Skeletal muscle satellite cell (primary cell): Measurements from ENCODE around the gene WWOX.

Source experiments
- H3K27me3 ChIP-seq: 2 replicates; pipeline ENCODE4 v1.7.0; 2013; ENCODE audit warnings: low read length; ENCODE audit not compliant: control insufficient read depth, insufficient read depth
- H3K36me3 ChIP-seq: 2 replicates; pipeline ENCODE4 v1.7.0; 2013; ENCODE audit warnings: mild to moderate bottlenecking, control low read depth, low read length; ENCODE audit not compliant: insufficient read depth
- H3K4me1 ChIP-seq: 2 replicates; pipeline ENCODE4 v1.7.0; 2013; ENCODE audit warnings: low read length; ENCODE audit not compliant: control insufficient read depth, insufficient read depth
- H3K4me2 ChIP-seq: 2 replicates; pipeline ENCODE4 v1.7.0; 2013; ENCODE audit warnings: mild to moderate bottlenecking, low read length
- H3K4me3 ChIP-seq: 2 replicates; pipeline ENCODE4 v1.7.0; 2013; ENCODE audit warnings: low read length
- H3K9ac ChIP-seq: 2 replicates; pipeline ENCODE4 v1.7.0; 2013; ENCODE audit warnings: mild to moderate bottlenecking, low read depth, low read length, moderate library complexity
- H3K9me3 ChIP-seq: replicated peaks from 2 replicates; pipeline ENCODE4 v1.7.0; 2013; ENCODE audit warnings: mild to moderate bottlenecking, control low read depth, low read length

Gene WWOX

DNA sequence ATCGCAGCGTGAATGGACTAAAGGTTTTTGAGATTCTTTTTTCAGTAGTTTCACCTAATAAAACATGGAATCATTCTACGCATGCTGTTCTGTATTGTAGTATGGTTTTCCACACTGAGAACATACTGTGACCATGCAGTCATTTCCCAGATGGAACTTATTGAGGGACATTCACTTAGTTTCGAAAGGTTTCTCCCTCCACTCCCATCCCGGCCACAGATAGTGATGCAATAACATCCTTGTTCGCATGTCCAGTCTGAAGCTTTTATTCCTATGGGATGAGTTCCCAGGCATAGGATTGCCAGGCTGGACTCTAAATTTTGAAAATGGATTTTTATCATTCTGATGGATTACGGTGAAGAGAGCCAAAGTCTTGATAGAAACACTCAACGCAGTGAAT is 420.4 kb downstream of the WWOX start:
- no peaks in the 10 kb centered on the region for H3K27me3 ChIP-seq
- H3K9me3 ChIP-seq: no peaks in the 10 kb centered on the region
- H3K36me3 ChIP-seq: no peaks in the 10 kb centered on the region

DNA sequence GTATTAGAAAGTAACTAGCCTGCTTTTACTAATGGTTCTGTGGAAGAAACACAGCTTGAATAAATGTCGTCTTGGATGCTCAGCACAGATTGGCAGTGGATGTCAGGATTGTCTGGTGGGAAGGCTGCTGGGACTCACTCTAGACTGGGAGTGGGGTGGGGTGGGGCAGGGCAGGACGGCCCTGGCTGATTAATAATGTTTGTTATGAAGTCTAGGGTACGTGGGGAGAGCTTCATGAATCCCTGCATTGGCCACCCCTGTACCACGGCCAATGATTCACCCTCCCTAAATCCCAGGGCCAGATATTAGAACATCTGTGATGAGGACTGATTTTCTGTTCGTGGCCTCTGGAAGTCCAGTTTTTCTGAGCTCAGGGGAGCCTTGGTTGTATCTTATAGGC is 421.0 kb downstream of the WWOX start:
- no peak overlapping the region for H3K4me3 ChIP-seq
- no peaks in the 10 kb centered on the region for H3K4me1 ChIP-seq
- no peak overlapping the region for H3K4me2 ChIP-seq
- no peak overlapping the region for H3K9ac ChIP-seq
- no peaks in the 10 kb centered on the region for H3K27me3 ChIP-seq
- no peaks in the 10 kb centered on the region for H3K9me3 ChIP-seq
- H3K36me3 ChIP-seq: no peaks in the 10 kb centered on the region

More for the DNA sequence above, 420.4 kb downstream of the WWOX start:
- Histone ChIP-seq H3K4me1 (no peaks in the 10 kb centered on the region), H3K4me2 (no peak overlapping the region), H3K4me3 (no peak overlapping the region), H3K9ac (no peak overlapping the region)

DNA sequence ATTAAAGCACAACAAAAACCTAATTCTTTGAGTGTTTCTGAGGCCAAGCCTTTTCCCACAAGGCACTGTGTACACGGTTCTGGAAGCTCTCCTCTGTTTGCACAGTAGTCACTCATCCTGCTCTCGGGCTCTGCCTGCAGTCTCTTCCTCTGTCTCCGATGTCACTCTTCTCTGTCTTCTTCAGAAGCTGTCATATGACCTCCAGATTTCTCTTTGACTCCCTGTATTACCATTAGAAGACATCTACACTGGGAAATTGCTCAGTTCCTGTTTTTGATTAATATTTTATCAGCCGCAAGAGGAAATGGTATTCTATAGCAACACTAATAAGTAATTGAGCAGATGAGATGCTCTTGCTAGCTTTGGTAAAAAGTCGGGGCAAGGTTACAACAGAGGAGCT is 422.9 kb downstream of the WWOX start:
- H3K36me3 ChIP-seq: no peaks in the 10 kb centered on the region
- H3K9ac ChIP-seq: no peak overlapping the region
- no peak overlapping the region for H3K4me2 ChIP-seq
- no peaks in the 10 kb centered on the region for H3K4me1 ChIP-seq
- H3K27me3 ChIP-seq: no peaks in the 10 kb centered on the region
- H3K4me3 ChIP-seq: no peak overlapping the region
- H3K9me3 ChIP-seq: no peaks in the 10 kb centered on the region

DNA sequence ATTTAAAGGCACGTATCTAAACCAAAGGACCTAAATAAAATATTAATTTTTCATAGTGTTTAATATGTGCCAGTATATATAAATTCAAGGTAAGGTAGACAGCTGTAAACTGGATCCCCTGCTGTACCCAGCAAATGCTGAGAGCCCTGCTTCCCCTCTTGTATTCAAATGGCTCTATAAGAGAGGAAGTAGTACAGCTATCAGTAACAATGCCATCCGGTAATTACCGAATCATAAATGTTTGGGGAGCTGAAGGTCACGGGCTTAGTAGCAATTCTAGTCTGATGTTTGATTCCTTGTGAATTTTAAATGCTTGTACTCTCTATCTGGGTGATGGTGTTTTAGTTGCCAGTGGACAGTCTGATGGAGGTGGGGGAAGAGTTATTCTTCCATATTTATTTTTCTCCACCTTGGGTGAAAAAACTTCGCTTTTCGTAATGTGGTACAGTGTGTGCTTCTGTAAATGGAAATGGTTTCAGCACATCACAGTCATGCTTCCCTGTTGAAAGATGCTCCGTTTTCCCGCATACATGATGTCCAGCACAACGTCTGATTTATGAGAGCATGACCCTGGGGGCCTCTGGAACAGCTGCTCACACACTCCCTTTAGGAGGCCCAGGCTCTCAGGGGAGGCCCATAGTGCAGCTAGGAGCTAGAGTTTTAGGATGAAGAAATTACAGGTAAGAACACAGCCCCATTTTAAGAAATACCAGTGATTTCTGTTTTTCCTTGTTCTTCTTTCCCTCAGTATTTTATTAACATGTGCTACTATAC is 423.9 kb downstream of the WWOX start:
- no peaks in the 10 kb centered on the region for H3K9me3 ChIP-seq
- no peak overlapping the region for H3K4me2 ChIP-seq
- no peaks in the 10 kb centered on the region for H3K36me3 ChIP-seq
- H3K4me3 ChIP-seq: no peak overlapping the region
- no peaks in the 10 kb centered on the region for H3K27me3 ChIP-seq
- no peak overlapping the region for H3K9ac ChIP-seq
- H3K4me1 ChIP-seq: no peaks in the 10 kb centered on the region

DNA sequence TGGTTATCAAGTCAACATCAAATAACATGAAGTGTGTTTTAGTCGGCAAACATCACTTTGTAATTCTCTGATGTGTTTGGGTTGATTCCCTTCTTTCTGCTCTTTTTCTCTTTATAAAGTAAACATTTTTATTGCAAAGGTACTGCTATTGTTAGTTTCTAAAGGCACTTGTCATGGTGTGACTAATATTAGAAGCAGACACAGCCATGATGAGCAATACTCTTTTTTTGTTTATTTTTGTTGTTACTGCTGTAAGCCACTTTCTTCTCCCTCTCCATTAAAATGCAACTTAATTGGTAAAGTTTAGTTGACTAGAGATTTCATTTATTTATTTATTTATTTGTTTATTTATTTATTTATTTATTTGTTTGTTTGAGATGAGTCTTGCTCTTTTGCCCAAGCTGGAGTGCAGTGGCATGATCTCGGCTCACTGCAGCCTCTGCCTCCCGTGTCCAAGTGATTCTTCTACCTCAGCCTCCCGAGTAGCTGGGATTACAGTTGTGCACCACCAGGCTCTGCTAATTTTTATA is 424.7 kb downstream of the WWOX start:
- H3K36me3 ChIP-seq: no peaks in the 10 kb centered on the region
- no peaks in the 10 kb centered on the region for H3K4me1 ChIP-seq
- H3K9me3 ChIP-seq: no peaks in the 10 kb centered on the region
- H3K9ac ChIP-seq: no peak overlapping the region
- H3K4me3 ChIP-seq: no peak overlapping the region
- no peak overlapping the region for H3K4me2 ChIP-seq
- no peaks in the 10 kb centered on the region for H3K27me3 ChIP-seq

DNA sequence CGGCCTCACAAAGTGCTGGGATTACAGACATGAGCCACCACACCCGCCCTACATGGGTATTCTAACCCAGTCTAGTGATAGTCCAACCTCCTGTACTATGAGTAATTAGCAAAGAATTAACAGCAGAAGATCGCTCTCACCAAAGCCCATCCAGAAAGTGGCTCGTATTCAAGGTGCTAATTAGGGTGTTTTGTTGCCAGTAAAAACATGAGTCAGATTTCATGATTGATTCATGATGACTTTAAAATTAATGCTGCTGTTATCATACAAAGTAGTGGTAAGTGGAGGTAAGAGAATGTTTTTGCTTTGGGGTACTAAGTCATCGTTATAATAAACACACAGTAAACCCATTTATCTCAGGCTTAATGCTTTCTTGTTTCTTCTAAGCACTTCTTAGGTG is 428.8 kb downstream of the WWOX start:
- Histone ChIP-seq H3K27me3 (no peaks in the 10 kb centered on the region), H3K36me3 (no peaks in the 10 kb centered on the region), H3K9me3 (no peaks in the 10 kb centered on the region), H3K4me2 (no peak overlapping the region), H3K4me3 (no peak overlapping the region), H3K9ac (no peak overlapping the region), H3K4me1 (no peaks in the 10 kb centered on the region)

DNA sequence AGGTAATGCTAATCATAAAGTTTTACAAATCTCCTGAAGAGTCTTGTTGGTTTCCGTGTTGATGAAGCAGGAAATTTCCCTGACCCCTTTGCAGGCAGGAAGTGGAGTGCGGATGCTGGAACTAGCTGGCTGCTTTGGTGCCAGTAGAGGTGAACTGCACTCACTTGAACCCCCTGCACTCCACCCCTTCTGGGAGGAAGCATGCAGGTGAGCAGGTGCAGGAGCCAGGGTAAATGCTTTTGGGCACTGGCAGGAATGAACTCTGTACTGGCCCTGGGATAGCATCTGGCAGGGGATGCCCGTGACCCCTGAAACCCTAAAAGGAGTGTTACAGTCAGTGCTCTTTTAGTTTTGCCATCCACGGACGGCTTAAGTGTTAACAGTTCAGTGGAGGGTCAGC is 430.4 kb downstream of the WWOX start:
- H3K9me3 ChIP-seq: no peaks in the 10 kb centered on the region
- no peak overlapping the region for H3K4me2 ChIP-seq
- no peak overlapping the region for H3K4me3 ChIP-seq
- H3K4me1 ChIP-seq: no peaks in the 10 kb centered on the region
- no peaks in the 10 kb centered on the region for H3K27me3 ChIP-seq
- no peak overlapping the region for H3K9ac ChIP-seq
- H3K36me3 ChIP-seq: no peaks in the 10 kb centered on the region

DNA sequence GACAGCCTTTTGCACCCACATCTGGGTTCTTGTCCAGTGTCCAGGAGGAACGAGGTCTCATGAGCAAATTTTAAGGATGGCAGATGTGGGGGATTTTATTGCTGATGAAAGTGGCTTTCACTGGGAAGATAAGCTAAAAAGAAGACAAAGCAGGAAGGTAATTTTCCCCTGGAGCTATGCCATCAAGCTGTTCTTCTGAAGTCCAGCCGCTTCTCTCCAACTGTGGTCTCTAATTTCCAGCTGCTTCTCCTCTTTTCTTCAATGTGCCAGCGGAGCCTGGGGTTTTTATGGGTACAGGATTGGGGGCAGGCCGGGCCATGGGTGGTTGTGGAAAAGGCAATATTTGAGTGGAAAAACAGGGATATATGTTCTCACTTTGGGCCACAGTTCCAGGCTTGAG is 430.8 kb downstream of the WWOX start:
- H3K4me1 ChIP-seq: no peaks in the 10 kb centered on the region

DNA sequence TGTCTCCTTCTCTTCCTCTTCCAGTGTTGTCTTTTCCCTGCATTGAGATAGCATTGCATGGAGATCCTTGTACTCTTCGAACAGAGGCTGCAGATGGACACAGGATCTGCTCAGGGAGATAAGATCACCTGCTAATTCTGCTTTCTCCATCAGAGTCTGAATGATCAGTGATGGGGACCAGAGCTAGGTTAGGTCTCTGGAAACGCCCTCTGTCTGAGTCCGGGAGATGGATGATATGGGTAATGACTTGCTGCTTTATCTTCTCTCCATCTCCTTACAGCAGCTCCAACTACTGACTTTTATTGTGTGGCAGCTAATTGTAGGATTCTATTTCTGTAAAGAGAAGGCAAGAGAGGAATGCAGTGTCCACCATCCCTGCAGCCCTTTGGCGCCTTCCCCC is 435.6 kb downstream of the WWOX start:
- Histone ChIP-seq H3K27me3 (no peaks in the 10 kb centered on the region), H3K36me3 (no peaks in the 10 kb centered on the region), H3K9me3 (no peaks in the 10 kb centered on the region), H3K9ac (no peak overlapping the region), H3K4me2 (no peak overlapping the region), H3K4me3 (no peak overlapping the region), H3K4me1 (no peaks in the 10 kb centered on the region)

More for the DNA sequence above, 430.8 kb downstream of the WWOX start:
- Histone ChIP-seq H3K36me3 (no peaks in the 10 kb centered on the region), H3K9ac (no peak overlapping the region), H3K9me3 (no peaks in the 10 kb centered on the region), H3K27me3 (no peaks in the 10 kb centered on the region), H3K4me3 (no peak overlapping the region), H3K4me2 (no peak overlapping the region)

DNA sequence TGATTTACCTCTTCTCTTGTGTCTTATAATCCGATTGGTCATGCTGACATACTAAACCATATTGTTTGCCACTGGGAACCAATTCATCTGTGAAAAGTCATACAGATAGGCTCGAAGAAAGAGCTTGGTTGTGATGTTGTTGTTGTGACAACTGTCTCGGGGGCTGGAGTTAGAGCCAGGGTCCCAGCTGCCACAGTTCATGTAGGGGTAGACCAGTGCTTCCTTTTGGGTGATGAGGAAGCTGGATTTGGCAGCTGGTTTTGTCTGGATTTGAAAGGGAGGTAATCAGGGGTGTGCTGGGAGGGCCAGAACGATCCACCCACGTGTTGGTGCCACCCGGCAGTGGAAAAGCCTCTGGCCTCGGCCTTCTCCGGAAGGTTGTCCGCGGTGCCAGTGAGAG is 438.1 kb downstream of the WWOX start:
- H3K9me3 ChIP-seq: no peaks in the 10 kb centered on the region
- no peak overlapping the region for H3K4me2 ChIP-seq
- H3K4me1 ChIP-seq: no peaks in the 10 kb centered on the region
- no peak overlapping the region for H3K4me3 ChIP-seq
- no peaks in the 10 kb centered on the region for H3K27me3 ChIP-seq
- no peak overlapping the region for H3K9ac ChIP-seq
- H3K36me3 ChIP-seq: no peaks in the 10 kb centered on the region

DNA sequence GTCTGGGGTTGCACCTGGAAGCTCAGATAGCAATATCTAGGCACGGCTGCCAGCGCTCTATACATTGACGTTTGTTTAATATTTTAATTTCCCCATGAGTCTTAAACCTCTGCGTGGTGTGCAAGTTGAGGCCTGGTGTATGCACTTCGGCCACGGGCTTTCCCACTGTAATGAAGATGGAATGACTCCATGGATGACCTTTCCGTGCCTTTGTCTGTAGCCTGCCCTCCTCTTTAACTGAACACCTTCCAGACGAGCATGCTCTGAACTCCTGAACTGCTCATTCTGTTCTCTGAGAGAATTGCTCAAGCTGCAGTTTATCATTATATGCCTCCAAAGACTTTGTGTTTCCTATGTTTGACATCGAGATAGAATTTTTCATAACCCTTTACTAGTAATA is 438.8 kb downstream of the WWOX start:
- Histone ChIP-seq H3K9me3 (no peaks in the 10 kb centered on the region), H3K9ac (no peak overlapping the region), H3K27me3 (no peaks in the 10 kb centered on the region), H3K4me2 (no peak overlapping the region), H3K4me1 (no peaks in the 10 kb centered on the region), H3K4me3 (no peak overlapping the region), H3K36me3 (no peaks in the 10 kb centered on the region)

DNA sequence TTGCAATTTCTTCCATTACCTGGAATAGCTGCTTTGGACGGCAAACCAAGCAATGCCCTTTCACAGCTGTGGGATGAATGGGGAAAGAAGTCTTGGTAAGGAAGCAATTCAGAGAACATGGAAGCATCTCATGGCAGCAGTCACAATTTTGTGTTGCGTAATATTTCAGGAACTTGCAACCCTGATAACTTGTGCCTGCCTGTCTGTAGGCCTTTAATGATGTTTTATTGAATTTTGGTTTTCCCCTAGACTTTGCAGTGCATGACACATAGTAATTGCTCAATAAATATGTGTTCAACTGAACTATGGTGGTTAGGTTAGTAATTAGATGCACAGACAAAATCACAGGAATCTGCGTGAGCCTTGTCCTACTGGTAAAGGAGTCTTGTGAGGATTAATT is 439.5 kb downstream of the WWOX start:
- H3K36me3 ChIP-seq: no peaks in the 10 kb centered on the region
- H3K27me3 ChIP-seq: no peaks in the 10 kb centered on the region
- H3K4me1 ChIP-seq: no peaks in the 10 kb centered on the region
- no peak overlapping the region for H3K4me2 ChIP-seq
- H3K9ac ChIP-seq: no peak overlapping the region
- H3K4me3 ChIP-seq: no peak overlapping the region
- H3K9me3 ChIP-seq: no peaks in the 10 kb centered on the region
